Heart left ventricle (tissue), 13 donors: ENCODE measurements around the gene GMEB1.
"Not testable (repeated sequence)": the region's sequence is repeated elsewhere in the genome, so short reads cannot be mapped to it uniquely, and the experiment has no call there.

Experiments
- CTCF ChIP-seq, 12 donors: fragments of 200-600 bp; sonication (generic) in 4 of 12; IDR thresholded peaks; one replicate each; pipeline versions ENCODE4 v1.5.0 to v1.8.0; 2018 to 2022; ENCODE audit warnings: antibody characterized with exemption in 12 of 12, mild to moderate bottlenecking in 5 of 12
- POLR2A ChIP-seq, 2 donors: fragments of 450-650 bp; IDR thresholded peaks; one replicate each; pipeline ENCODE4 v1.6.1; 2017; ENCODE audit warnings: antibody characterized with exemption in 2 of 2, mild to moderate bottlenecking in 2 of 2, moderate library complexity in 2 of 2
- donor health status: ischemic (EF 13 %, LVEDD 7.1; RV severe dilation, severe dysfunction).
- donor health status: DM: no; HTN: yes; CAD: no.
- donor health status: DM: no; HTN: no; CAD: no.
- donor health status: ischemic (EF 25% LVEDD 6.9; RV normal size, moderate dysfunction).
- donor health status: ischemic (EF 25% LVEDD 5.7; RV mildly dilated, moderate dysfunction).
- donor health status: ischemic (EF 35%, LVEDD 5.7; RV mildly dilated, moderate dysfunction).
- donor health status: nonischemic (EF 11% LVEDD 7.7; RV severe dilation, severe dysfunction).
- donor health status: DM: yes; HTN: yes; CAD: no.
- donor health status: PGD.
- donor health status: ischemic (EF 29% LVEDD 5.4; RV normal size, mild dysfunction).
- donor health status: nonischemic (EF 23%, LVEDD 6.1; RV moderate dilation, normal function).

GRCh38 chr1:28653063-28653462 is 15.5 kb upstream of the GMEB1 start:
- not testable (repeated sequence) for TF ChIP-seq POLR2A, CTCF (IDR thresholded peaks at IDR 0.05)
